HFF-Myc (cell line): ENCODE data around the gene FARP1.

ENCODE experiments used
- DNase-seq: peaks from one replicate; pipeline ENCODE4 v3.0.0-alpha.2; 2011; ENCODE audit warnings: low read depth; ENCODE audit errors: extremely low read depth
- H3K4me3 ChIP-seq: replicated peaks from 2 replicates; pipeline ENCODE4 v1.5.1; 2011; ENCODE audit warnings: low read depth, mild to moderate bottlenecking, control low read depth, low read length
- CTCF ChIP-seq: IDR thresholded peaks from 2 replicates; pipeline ENCODE4 v1.5.1; 2012; ENCODE audit warnings: mild to moderate bottlenecking, low read depth, low read length, control low read depth; ENCODE audit errors: missing control alignments

The FARP1 gene

GRCh38 chr13:98260357-98261164, 117.7 kb downstream of the FARP1 start:
- no peak for TF ChIP-seq CTCF
- no peak overlapping the region for H3K4me3 ChIP-seq
- DNase-seq: no peak

- DNase-seq: no peak
- H3K4me3 ChIP-seq: no peak overlapping the region
- TF ChIP-seq CTCF: no peak
These were observed 118.3 kb downstream of the FARP1 start for GRCh38 chr13:98261165-98261702.

GRCh38 chr13:98262292-98262691, 119.4 kb downstream of the FARP1 start:
- no peak for TF ChIP-seq CTCF
- H3K4me3 ChIP-seq: no peak overlapping the region
- DNase-seq: no peak

GRCh38 chr13:98263841-98264240, 120.9 kb downstream of the FARP1 start:
- no peak overlapping the region for H3K4me3 ChIP-seq
- no peak for TF ChIP-seq CTCF
- no peak for DNase-seq

- H3K4me3 ChIP-seq: no peak overlapping the region
- no peak for DNase-seq
- no peak for TF ChIP-seq CTCF
These were observed 122.0 kb downstream of the FARP1 start for GRCh38 chr13:98264877-98265276.

DNA sequence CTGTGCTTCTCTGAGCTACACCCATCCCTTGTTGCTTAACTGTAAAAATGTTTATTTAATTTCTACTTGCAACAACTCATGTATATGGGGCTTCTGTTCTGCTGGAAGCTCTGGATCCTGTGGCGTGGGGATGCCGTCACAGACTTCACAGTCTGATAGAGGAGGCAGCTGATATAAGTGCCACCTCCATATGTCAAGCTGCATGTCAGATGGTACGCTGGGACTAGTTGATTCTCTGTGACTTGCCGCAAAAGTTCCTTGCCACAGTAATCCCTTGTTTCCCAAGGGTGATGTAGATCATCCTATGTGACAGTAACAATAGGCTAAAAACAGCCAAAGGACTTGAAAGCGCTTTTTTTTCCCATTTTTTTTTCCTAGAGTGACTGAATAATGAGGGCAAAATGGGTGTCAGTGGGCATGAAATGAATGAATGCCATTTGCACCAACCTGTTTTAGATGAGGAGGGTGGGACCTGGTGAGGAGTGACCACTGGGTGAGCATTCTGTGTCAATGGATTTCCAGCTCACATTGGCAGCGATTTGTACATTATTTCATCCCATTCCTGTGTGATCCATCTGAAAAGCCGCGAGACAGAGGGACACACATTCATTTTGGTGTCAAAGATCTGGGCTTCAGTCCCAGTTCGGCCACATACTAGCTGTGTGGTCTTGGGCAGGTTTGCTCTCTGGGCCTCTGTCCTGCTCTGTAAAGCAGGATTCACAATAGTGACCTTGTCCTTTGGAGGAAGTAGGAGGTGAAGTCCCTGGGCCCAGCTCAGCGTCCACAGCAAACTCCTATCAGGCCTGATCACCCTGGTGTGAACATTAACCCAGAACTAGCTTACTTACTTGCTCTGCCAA, 123.0 kb downstream of the FARP1 start:
- no peak for TF ChIP-seq CTCF
- no peak for DNase-seq
- no peak overlapping the region for H3K4me3 ChIP-seq
